Upper lobe of left lung (tissue), 4 donors: ENCODE results near the gene RBP5.

Experiments used
- POLR2A ChIP-seq, 4 donors: fragments of 450-650 bp; IDR thresholded peaks; one replicate each; pipeline ENCODE4 v1.5.1; 2016 to 2017; ENCODE audit warnings: antibody characterized with exemption in 4 of 4, mild to moderate bottlenecking in 2 of 4
- POLR2AphosphoS5 ChIP-seq, 2 donors: sonication (generic); formaldehyde crosslinking; IDR thresholded peaks; one replicate each; pipeline ENCODE4 v1.5.1; 2017; ENCODE audit warnings: antibody characterized with exemption in 2 of 2
- TF ChIP-seq, protein P1 (sequence below), 6 experiments: fragments of 450-650 bp in 4 of 6; fragments of 200-600 bp in 2 of 6; sonication (generic) in 2 of 6; IDR thresholded peaks; one replicate each; pipeline ENCODE4 v1.5.1; 2016 to 2019; ENCODE audit warnings: antibody characterized with exemption in 6 of 6

GRCh38 chr12:7075939-7076338 lies 52.8 kb downstream of the RBP5 start:
- TF ChIP-seq, protein P1, sequence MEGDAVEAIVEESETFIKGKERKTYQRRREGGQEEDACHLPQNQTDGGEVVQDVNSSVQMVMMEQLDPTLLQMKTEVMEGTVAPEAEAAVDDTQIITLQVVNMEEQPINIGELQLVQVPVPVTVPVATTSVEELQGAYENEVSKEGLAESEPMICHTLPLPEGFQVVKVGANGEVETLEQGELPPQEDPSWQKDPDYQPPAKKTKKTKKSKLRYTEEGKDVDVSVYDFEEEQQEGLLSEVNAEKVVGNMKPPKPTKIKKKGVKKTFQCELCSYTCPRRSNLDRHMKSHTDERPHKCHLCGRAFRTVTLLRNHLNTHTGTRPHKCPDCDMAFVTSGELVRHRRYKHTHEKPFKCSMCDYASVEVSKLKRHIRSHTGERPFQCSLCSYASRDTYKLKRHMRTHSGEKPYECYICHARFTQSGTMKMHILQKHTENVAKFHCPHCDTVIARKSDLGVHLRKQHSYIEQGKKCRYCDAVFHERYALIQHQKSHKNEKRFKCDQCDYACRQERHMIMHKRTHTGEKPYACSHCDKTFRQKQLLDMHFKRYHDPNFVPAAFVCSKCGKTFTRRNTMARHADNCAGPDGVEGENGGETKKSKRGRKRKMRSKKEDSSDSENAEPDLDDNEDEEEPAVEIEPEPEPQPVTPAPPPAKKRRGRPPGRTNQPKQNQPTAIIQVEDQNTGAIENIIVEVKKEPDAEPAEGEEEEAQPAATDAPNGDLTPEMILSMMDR (IDR thresholded peaks at IDR 0.05): no peak
- TF ChIP-seq POLR2A (IDR thresholded peaks at IDR 0.05): no peak
- TF ChIP-seq POLR2AphosphoS5 (IDR thresholded peaks at IDR 0.05): no peak
